ENCODE results near the gene CDC42SE2.
A peak's percentile ranks its signal among the peaks of the same experiment; 100 is the strongest.
"Not testable (repeated sequence)": the region's sequence is repeated elsewhere in the genome, so short reads cannot be mapped to it uniquely, and the experiment has no call there.

Gene CDC42SE2

DNA sequence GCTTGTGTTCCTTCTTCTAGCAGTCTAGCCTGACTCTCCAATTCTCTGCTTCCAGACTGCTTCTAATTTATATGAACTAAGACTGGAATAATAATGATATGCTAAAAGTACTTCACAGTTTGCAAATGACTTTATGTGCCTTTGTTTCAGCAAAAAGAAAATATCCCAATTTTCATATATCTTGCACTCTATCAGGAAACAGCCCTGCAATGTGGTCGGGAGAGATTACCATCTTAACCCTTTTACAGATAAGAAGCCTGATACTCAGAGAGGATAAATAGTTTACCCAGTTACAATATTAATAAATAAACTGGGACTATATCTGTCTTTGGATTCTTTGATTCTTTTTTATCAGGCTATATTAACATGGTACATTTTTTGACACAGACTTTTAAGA is 126.0 kb downstream of the CDC42SE2 start:
- no peak for DNase-seq (ENCODE audit: low read depth)

DNA sequence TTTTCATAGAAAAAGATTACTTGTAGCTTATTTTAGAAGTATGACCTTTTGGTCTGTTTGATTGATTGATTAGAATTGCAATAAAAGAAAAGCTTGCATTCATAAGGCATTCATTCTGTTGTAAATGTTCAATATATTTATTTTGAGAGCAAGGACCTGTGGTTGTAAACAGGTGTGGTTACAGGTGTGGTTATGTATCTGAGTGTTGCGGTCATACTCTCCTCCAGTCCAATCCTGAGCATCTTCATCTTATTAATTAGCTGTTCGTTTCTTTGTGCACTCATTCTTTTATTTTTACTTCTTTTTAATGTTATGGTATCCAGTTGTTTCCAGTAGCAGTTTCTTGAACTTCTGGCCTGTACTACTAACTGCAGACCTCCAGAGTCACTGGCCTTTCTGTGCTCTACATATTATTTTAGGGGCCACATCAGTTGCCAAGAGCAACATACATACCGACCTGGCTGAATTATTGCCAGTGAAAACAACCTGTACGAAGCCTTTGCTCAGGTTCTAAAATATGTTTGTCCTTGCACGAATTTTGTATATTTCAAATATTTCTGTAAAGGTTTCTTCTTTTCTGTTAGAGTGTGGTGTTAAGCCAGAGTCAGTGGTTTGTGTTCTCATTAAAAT is 128.7 kb downstream of the CDC42SE2 start:
- no peak for DNase-seq (ENCODE audit: low read depth)

DNA sequence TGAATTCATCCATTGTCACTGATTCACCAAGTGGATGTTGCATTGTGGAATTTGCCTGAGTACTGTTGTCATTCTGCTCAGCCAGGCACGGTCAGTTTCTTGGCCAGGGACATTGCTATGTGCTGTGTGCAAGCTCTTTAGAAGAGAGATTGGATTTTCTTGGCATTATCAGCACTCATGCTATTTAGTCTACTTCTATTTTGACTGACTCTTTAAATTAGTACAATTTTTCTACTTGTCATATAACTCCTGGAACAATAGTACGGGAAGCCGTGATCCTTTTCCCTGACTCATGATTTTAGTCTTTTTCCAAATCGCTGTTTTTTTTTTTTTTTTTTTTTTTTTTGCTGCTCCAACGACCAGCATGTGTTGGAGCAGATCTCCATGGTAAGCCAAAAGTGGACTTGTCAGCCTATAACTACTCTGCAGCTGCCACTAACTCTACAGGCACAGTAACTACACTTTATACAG is 129.7 kb downstream of the CDC42SE2 start:
- DNase-seq (ENCODE audit: low read depth), result no peak

DNA sequence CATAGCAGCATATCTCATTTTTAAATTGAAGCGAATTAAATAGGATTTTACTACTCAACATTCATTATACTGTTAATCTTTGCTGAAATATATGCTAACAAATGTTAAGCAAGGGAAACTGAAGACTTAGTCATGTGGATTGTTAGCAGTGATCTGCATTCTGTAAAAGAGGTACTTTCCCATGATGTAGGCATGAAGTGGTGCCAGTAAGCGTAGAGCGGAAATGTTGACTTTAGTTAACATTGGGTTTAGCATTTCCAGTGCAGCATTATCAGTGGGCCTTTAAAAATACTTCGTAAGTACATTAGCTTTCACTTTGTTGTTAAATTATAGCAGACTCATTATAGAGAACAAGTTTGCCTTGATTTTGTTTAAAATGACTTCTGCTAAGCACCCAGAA is 130.3 kb downstream of the CDC42SE2 start:
- no peak for DNase-seq (ENCODE audit: low read depth)

DNA sequence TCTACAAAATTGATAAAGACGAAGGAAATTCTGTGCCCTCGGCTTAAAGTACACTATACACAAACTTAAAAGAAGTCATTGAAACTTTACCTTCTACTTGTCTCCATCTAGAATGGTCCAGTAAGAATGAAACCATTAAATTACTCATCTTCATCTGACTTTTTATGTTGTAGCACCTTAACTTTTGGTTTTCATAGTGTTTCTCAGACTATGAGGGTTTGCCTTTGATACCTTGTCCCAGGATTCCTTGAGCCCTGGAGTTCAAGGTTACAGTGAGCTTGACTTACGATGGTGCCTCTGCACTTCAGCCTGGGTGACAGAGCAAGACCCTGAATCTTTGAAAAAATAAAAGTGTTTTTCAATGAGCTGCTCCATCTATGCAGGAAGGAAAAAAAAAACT is 132.2 kb downstream of the CDC42SE2 start:
- no peak for DNase-seq (ENCODE audit: low read depth)

DNA sequence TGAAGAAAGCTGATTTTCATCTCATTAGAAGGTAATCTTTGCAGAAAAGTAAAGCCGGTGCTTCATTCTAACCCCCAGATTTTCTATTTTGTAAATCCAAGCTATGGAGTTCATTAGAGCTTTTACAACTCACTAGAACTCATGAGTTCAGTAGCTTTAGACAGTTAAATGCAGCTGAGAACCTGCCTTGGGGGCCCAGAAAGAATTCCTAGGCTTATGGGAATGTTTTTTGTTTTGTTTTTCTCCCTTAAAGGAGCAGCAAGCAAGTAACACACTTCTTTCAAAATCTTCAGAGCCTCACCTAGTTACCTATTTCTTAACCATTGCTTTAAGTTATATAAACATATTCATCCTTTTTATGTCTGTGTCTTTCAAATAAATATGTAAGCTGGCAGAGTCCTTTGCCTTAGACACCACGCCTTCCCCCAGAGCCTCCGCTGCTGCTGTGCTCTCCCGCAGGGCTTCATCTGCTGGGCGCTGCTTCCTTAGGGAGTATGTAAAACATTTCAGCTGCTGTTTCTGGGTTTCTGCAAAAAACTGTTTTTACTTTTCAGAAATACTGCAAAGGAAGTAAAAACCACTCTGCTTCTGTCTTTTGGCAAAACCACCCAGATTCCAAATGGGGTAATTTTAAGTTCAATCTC is 132.9 kb downstream of the CDC42SE2 start:
- no peak for DNase-seq (ENCODE audit: low read depth)

DNA sequence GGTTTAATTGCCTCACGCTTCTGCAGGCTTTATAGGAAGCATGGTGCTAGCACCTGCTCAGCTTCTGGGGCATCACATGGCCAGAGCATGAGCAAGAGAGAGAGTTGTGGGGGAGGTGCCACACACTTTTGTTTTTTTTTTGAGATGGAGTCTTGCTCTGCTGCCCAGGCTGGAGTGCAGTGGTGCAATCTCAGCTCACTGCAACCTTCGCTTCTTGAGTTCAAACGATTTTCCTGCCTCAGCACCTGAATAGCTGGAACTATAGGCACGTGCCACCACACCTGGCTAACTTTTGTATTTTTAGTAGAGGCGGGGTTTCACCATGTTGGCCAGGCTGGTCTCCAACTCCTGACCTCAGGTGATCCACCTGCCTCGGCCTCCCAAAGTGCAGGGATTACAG is 135.2 kb downstream of the CDC42SE2 start:
- not testable (repeated sequence) for DNase-seq (ENCODE audit: low read depth)

DNA sequence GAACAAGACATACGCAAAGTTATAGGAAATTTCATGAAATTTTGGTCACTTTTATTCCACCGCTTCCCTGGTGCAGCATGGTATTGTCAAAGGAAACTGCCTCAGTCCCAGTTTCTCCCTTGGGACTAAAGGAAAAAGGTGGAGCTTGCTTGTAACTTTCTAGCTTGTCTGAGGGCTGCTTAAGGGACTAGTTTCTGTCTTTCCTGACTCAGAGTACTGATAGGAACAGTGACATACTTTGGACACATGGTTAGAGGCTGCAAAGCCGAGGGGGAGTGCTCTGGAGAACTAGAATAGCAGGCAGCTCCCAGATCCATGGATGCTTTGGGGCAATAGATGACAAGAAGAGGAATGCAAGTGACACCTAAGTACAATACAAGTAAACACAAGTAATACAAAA is 136.7 kb downstream of the CDC42SE2 start:
- DNase-seq (ENCODE audit: low read depth), result no peak

DNA sequence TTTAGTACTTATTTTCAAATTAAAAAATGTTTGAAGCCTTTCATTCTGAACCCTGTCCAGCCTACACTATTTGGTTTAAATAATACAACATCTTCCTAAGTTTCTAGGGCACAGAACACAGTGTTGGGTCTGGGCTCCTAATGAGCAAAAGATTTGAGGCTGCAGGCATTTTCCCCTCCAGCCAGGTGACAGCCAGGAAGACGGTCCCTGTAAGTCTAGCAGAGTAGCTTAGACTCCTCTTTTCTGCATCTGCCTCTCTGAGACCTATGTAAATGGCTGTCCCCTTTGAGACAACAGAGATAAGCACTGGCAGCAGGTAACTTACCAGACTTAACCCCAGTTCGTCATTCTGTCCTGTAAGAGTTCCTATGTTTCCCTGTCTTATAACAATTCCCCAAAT is 141.8 kb downstream of the CDC42SE2 start:
- DNase-seq (ENCODE audit: low read depth), result no peak

DNA sequence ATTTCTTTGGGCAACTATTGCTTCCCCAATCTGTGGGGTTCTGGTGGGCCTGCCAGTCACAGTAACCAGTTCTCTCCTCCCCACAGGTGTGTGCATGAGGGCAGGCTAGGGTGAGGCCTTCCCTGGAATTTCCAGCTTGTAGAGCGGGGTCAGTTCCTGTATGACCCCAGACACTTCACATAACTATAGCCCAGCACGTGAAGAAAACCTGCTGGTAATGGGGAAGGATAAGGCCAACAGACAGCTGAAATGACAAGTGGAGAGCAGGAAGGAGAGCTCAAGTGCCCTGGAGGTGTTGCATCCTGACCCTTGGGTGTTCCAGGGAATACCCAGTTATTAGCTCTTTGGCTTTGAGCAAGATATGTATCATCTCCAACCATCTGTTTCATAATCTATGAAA is 142.2 kb downstream of the CDC42SE2 start:
- no peak for DNase-seq (ENCODE audit: low read depth)

DNA sequence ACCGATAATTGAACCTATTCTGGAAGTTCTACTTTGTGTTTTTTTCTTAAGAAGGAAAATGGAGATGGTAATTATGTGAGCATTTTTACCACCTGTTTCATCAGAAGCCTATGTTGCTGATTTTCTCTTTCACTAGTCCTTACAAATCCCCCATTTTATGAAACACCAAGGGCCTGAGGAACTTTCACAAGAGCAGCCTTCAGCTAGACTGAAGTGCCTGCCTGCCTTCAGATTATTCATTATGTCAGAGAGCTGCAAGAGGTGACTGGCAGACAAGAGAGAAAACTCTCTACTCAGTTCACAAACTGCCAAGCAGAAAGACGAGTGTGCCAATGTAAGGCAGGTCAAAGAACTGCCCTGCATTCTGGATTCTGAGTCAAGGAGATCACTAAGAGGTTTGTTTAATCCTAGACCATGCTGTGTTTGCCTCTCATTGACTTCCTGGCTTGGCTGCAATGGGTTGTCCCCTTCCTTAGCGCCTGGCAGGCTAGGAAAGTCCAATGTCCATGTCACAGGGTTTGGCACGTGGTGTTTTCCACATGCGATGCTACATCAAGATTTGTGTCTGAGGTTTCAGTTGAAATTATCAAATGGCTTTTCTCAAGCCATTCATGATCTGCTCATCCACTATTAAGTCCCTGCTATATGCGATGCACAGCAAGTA is 143.3 kb downstream of the CDC42SE2 start:
- no peak for DNase-seq (ENCODE audit: low read depth)

DNA sequence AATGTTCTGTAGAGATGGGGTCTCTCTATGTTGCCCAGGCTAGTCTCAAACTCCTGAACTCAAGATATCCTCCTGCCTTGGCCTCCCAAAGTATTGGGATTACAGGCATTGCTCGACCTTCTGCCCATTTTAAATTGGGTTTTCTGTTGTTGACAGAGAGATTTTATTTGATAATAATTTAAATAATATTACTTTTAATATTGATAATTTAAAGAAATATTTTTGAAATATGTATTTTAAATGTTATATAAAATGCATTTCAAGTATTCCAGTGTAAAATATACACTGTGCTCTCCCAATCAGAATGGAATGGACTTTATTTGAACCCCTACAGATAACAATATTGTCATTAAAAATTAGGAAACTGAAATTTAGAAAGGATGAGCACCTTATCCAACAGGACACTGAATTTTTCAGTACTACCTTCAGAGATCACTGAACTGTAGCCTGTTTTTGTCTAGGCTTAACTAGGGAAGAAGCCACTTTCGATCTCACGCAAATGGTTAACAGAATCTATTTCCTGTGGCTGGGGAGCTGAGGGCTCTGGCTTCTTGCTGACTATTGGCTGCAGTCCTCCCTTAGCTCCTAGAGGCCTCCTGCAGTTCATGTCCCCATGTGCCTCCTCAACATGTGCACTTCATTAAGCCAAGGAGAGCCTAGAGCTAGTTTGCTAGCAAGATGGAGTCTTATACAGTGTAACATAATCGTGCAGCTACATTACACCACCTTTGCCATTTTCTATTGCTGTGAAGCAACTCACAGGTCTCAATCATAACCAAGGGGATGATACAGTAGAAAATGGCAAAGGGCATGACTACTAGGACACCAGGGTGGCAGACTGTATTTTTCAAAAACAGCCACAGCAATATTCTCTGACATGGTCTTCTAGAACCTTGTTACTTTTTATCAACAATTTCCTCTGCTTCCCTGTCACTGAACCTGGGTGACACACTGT is 150.0 kb downstream of the CDC42SE2 start:
- DNase-seq (ENCODE audit: low read depth), result no peak

DNA sequence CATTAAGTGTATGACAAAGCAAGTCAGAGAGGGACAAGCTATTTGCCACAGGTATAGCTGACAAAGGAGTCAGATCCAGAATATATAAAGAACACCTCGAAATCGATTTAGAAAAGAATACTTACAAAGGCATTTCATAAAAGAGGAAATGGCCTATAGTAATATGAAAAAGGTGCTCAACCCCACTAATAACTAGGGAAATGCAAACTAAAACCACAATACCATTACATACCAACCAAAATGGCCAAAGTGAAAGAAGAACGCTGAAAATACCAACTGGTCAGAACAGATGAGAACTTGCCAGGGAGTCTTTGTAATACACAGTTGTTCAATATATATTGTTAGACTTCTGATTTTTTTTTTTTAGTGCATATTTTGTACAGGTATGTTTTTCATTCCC is 152.9 kb downstream of the CDC42SE2 start:
- no peak for DNase-seq (ENCODE audit: low read depth)

DNA sequence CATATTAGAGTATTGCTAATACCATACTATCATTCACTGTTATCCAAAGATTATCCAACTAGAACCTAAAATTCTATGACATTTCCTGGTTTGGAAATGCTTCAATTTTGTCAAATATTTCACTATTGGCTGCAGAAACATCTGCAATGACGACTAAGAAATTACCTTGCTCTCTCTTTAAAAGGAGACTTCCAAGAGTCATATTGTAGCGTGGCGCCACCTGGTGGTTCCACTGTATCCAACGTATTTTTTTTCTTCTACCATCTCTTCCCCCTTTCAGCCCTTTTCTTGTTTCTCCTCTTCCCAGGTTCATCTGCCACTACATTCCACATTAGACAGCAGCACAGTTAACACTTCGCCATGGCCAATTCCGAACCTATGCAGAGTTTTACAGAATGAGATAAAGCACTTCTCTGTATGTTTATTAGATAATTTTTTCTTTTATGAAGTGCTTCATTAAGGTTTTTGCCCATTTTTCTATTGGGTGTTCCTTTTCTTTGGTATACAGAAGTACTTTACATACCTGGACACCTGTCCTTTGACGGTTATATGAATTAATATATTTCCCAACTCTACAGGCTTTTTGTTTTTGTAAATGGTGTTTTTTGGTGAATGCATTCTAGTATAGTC is 153.5 kb downstream of the CDC42SE2 start:
- peak; percentile 55 for DNase-seq (ENCODE audit: low read depth)

DNA sequence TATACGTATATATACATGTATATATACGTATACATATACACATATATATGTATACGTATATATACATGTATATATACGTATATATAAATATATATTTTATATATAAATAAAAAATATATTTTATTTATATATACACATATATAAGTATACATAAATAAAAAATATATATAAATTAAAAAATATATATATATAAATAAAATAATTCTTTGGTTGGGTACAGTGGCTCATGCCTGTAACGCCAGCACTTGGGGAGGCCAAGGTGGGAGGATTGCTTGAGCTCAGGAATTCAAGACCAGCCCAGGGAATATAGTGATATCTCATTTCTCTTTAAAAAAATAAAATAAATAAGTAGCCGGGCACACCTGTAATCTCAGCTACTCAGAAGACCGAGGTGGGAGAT is 155.0 kb downstream of the CDC42SE2 start:
- no peak for DNase-seq (ENCODE audit: low read depth)

DNA sequence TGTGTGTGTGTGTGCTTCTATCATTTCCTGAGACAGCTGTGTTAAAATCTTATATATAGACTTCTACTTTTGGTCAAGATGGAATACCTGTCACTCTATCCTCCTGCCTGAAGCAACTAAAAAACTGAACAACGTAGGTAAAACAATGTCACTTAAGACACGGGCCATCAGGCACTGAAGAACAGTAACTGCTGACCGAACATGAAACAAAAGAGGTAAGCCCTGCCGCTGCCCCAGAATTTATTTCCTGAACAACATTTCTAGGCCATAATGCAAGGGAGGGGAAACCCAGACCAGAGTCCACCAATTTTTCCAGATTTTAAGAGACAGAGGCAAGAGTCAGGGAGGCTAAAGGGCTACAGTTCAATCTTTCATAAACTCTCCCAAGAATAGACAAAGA is 156.0 kb downstream of the CDC42SE2 start:
- no peak for DNase-seq (ENCODE audit: low read depth)

DNA sequence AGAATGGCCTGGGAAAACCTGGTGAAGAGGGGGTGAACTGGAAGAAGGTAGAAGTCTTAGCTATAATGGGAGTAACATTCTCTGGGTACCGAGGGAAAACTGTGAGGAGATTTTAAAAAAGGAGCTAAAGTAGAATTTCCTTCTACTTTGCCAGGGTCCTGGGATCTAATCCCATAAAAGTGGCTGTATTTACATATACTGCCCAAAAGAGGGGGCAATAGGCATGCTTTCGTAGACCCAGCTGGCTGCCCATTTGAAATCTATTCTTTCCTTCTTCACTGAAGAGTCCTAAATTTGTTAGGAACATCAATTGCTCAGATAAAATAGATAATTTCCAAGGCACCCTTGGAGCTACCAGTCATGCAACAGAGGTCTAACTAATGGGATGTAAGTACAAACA is 159.2 kb downstream of the CDC42SE2 start:
- DNase-seq (ENCODE audit: low read depth), result no peak

DNA sequence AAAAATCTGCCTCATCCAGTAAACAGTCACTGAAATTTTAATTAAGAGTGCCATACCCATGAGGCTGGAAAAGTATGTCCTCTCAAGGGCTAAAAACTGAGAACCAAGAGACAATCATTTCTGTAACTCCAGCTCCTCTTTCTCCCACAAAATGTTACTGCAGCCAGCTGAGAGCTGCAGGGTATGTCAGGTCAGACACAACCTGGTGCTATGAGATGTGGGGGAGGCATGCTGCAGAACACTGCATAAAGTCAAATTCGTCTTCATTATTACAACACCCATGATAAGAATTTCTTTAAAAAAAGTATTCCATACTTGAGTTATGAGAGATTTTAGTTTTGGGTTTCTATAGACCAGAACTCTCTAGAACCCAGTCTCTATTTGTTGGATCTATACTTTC is 162.2 kb downstream of the CDC42SE2 start:
- no peak for DNase-seq (ENCODE audit: low read depth)

DNA sequence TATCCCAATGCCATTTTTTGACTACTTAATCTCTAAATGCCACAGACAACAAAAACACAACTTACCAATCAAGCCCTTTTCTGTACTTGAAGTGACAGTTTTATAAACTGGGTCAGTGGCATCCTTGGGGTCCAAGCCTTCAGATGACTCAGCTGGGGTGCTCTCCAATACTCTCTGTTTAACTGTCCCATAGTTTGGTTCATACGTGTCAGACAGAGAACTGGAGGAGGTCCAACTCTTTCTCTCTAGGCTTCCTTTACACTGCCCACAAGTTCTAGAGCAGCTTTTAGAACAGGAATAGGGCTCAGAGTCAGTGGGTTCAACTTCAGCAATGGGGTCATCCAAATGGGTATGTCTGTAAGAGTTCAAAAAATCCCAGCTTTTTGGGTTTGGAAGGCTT is 166.9 kb downstream of the CDC42SE2 start:
- no peak for DNase-seq (ENCODE audit: low read depth)

DNA sequence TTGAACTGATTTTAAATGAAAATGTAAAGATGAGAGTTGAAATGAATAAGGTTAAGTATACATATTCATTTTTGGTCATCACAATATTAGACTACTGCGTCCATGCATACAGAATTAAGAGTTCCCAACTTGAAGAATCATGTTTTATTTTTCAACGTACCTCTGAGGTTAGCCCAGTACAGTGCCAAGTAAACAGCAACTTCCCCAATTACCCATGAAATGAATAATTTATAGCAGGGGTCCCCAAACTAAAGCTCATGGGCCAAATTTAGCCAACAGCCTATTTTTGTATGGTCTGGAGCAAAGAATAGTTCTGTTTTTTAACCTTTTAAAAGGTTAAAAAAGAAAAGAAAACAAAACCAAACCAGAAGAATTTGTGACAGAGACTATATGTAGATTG is 167.9 kb downstream of the CDC42SE2 start:
- no peak for DNase-seq (ENCODE audit: low read depth)

DNA sequence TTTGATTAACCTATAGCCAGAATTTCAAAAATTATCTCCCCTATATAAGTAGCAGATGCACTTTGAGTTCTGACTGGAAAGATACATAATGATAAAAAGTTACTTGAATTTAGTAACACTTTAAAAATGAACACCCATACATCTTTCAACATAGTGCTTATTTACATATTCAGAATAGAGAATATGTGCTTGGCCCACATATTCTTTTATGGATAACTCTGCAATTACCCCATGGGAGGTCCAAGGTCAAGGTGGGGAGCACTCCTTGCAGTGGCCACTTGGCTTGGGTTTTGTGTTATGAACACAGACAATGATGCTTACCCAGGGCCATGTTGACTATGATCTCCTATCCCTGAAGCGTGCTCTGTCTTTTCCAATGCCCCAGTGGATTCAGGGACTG is 169.3 kb downstream of the CDC42SE2 start:
- DNase-seq (ENCODE audit: low read depth), result no peak

DNA sequence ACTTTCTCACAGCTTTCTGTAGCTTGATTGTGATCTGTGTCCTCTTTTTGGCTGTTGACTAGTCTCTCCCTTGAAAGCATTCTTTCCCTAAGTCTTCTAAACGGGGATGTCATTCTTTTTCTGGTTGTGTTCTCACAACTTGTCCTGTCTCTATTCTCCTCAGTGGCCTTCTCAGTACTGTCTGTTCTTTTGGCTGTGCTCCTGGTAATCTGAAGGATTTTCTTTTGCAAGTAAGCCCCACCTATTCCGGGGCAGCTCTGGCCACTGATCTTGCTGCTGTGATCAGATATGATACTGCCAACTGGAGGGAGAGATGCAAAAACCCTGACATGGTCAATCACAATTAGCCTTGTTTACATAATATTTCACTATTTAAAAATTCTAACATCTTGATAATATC is 172.2 kb downstream of the CDC42SE2 start:
- no peak for DNase-seq (ENCODE audit: low read depth)

All from stimulated activated CD8-positive, alpha-beta memory T cell treated with anti-CD3 and anti-CD28 coated beads, Interleukin-12 subunit alpha, Interleukin-12 subunit beta, amount 100 ng/mL, for 4 hours (primary cell).